IPS DF 4.7 (cell line): ENCODE measurements around the gene TLDC2.

Experiments used
- DNase-seq: peaks from one replicate; pipeline ENCODE4 v3.0.0-alpha.2; 2013; ENCODE audit warnings: low spot score; ENCODE audit errors: extremely low read depth

TLDC2 gene

GRCh38 chr20:36849333-36850065, 26.4 kb upstream of the TLDC2 start:
- DNase-seq: no peak

- no peak for DNase-seq
These were observed 25.2 kb upstream of the TLDC2 start for GRCh38 chr20:36850759-36851158.

DNA sequence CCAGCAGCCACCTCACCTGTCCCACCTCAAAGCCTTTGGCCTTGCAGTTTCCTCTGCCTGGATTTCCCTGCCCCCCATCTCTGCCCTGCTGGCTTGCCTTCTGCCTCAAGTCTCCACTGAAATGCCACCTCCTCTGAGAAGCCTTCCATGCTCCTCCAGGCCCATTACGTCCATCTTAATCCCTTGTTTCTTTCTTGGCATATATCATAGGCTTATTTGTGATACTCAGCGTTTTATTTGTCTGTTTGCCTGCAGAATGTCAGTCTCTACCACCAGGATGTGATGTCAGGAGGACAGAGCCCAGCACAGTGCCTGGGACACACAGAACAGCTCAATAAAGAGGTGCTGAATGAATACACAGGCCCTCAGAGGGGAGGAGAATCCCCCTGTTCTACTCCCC, 24.4 kb upstream of the TLDC2 start:
- no peak for DNase-seq

GRCh38 chr20:36852187-36852586, 23.8 kb upstream of the TLDC2 start:
- no peak for DNase-seq

DNA sequence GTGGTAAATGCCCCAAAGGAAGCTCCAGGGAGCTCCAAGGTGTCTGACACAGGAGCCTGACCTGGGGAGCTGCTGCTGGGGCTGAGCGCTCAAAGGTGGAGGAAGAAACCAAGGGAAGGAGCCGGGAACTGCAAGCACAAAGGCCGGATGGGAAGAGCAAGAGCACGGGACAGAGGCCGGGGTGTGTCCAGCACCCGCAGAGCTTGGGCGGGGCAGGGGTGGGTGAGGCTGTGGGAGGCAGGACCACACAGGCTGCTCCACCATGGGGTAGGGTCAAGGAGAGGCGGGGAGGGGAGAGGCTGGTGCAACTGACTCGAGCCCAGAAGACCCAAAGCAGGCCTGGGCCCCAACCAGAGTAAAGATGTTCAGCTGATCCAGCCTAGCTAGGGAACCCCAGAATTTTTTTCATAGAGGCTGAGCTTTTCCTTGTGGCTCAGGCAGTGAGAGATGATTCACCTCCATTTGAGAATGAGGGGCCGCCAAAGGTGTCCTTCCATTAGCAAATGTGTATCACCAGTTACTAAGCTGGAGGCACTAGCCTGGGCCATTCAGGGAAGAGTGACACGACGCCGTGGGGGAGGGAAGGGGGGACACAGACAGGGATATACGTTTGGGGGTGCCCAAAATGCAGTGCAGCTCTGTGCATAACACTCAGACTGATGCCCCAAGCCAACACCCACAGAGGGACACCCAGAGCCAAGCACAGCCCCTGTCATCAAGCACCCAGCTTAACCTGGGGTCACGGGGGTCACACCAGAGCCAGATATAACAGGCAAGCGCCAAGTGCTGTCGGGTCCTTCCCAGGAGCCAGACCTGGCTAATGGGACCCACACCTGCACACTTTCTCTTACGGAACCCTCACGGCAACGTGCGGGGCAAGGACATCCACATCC, 21.3 kb upstream of the TLDC2 start:
- DNase-seq: no peak

DNA sequence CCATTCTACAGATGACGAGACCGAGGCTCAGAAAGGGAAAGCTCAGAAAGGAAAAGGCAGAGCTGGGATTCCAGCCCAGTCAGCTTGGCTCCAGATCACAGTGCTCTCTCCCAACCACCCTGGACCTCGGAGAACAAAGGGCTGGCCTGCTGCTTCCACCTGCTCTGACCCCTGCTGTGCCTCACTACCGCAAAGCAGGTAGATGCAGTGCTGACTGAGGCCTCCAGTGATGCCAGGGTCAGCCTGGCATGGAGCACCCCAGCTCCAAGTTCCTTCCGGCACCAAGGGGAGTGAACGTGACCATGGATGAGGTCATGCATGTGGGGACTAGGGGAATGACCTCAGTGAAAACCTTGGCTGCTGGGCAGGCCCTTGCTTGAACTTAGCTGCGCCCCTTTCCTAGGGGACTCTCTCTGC, 20.7 kb upstream of the TLDC2 start:
- DNase-seq: no peak

GRCh38 chr20:36856195-36856594, 19.7 kb upstream of the TLDC2 start:
- no peak for DNase-seq

GRCh38 chr20:36856691-36857635, 19.0 kb upstream of the TLDC2 start:
- no peak for DNase-seq

DNA sequence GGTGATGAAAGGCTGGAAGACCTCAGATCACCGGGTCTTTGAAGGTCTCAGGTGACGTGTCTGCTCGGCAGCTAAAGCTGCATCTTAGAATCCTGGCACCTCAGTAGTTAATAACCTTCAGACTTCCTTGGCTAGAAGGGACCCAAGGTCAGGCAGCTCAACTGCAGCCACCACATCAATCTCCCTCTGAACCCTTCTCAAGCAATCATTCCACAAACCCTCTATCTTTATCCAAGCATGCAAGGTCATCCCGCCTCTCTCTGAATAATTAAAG, 16.7 kb upstream of the TLDC2 start:
- DNase-seq: no peak

DNA sequence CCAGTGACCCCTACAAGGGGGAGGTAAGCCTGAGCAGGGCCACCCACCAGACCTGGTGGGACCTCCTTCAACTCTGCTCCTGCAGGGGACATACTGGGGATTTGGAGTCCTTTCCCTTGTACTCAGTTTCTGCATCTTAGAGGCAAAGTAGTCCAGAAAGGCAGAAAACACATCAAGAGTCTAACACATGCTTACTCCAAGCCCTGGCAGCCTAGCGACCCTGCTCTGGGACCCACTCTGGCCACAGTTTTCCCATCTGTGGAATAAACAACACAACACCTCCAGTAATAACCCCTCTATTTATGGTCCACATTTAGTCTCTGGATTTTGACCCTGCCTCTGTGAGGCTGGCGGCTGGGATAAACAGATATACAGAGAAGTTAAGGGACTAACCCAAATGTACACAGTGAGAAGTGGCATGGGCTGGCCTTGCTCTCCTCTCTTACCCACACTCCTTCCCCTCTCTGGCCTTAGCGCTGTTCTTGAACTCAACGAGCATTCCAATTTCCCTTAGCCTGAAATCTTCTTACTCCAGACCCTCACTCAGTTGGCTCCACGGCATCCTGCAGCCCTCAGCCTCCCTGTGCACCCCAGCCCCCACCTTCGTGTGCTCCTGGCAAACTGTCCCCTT, 16.1 kb upstream of the TLDC2 start:
- DNase-seq: no peak

- no peak for DNase-seq
These were observed 15.6 kb upstream of the TLDC2 start for GRCh38 chr20:36860339-36860738.

DNA sequence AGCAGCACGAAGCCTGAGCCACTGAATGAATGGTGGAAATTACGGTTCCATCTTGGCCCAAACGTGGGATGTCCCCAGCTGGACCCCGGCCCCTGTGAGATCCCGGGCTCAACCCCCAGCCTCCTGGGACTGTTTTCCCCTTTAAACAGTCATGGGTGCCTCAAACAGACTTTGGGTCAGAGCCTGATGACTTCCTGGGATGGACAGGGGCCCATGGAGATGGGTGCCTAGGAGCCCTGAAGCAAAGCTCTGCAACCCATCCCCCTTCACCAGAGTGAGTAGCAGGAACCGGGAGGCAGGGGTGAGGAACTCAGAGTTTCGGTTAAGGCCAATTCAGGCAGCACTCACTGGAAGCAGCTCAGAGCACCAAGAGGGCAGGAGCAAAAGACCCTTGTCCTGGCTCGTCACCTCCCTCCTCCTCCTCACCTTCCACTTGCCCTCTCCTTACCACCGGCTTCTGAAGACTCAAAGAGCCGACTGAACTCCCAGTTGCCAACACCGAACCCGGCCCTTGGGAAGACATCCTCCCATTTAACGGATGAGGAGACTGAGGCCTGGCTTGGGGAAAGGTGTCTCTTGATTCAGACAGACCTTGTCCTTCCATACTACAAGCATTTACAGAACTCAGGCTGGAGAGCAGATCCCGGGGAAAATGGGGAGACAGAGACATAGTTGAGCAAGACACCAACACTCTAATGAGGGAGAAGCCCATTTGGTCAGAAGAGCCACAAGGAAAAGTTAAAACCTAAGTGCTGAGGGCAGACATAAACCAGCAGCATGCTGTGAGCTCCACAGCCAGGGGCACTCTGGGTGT, 14.9 kb upstream of the TLDC2 start:
- no peak for DNase-seq

- no peak for DNase-seq
These were observed 14.4 kb upstream of the TLDC2 start for GRCh38 chr20:36861625-36861874.

GRCh38 chr20:36861875-36862801, 13.8 kb upstream of the TLDC2 start:
- no peak for DNase-seq

DNA sequence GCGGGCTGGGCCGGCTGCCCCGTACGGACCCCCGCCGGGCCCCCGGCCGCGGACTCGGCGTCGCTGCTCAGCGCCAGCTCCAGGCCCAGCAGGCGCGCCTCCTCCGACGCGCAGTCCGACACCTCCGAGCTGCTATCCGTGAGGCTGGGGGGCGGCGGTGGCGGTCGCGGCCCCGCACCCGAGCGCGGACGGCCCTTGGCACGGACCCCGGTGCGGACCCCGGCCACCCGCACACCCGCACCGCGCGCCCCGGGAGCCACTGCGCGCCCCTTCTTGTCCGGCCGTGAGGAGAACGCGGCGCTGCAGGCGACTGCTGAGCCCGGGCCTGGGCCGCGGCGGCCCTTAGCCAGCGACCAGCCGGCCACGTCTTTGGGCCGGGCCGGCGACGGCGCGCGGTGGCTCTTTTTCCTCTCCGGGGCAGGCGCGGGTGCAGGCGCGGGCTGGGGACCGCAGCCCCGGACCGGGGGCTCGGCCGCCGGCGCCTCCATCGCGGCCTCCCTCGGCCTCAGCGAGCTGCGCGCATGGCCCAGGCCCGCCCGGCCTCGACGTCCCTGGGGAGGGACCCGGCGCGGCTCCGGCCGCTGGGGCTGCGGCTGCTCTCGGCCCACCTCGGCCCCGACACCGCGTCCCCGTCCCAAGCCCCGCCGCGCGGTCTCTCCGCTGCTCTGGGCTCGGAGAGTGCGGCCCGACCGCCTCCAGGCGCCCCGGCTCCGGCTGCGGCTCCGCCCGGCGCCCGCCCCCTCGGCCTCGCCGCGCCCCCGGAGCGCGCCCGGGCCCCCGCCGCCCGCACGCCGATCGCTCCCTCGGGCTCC, 12.9 kb upstream of the TLDC2 start:
- DNase-seq: no peak

GRCh38 chr20:36865076-36865860, 10.7 kb upstream of the TLDC2 start:
- no peak for DNase-seq

DNA sequence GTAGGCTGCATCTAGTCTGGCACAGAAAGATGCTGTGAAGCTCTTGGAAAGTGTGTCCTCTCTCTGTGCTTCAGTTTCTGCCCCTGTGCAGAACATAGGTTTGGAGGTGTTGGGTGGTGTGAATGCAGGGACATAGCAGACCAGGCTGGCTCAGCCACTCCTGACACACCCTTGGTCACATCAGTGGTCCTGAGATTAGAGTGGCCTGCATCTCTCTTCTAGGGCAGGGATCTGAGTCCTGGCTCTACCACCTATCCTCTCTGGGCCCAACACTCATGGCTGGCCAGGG, 10.1 kb upstream of the TLDC2 start:
- DNase-seq: no peak

DNA sequence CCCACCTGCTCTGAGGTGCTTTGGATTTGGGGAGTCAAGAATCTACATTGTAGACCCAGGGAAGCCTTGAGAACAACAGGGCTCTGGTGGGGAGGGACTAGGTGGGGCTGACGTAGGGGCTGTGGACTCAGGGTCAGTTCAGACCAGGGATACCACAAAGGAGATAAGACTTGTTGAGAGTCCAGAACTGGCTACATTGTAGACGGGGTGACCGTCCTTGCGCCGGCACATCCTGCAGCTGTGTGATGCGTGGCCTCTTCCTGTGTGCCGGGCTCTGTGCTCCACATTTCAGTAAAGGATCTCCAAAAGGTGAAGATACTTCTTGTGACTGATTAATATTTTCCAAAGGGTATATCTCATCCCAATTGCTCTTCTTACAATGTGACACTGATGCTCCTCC, 9.8 kb upstream of the TLDC2 start:
- no peak for DNase-seq
